CD4-positive, CD25-positive, alpha-beta regulatory T cell (primary cell): ENCODE results near the gene LZTS2. TPM values are rescaled to one million over a fixed set of nuclear protein-coding genes. Genes with fewer than 3 reads are reported as not detected.

Experiments used
- ATAC-seq, 2 donors: fragments of 150-1000 bp; cut with Tn5 transposase; one replicate each; pipeline ENCODE4 v1.10.0; 2021; ENCODE audit warnings: low read depth in 2 of 2, moderate number of reproducible peaks in 2 of 2, moderate library complexity in 1 of 2
- DNase-seq, 3 donors: peaks; one replicate each; pipeline versions ENCODE4 v3.0.0 to v3.0.0-alpha.2; 2012 to 2022; ENCODE audit warnings: mixed read lengths in 1 of 3
- H3K27ac ChIP-seq: one replicate; pipeline ENCODE4 v1.7.0; 2013; ENCODE audit warnings: mild to moderate bottlenecking, low read length; ENCODE audit not compliant: insufficient read depth, poor library complexity, severe bottlenecking
- H3K27me3 ChIP-seq: one replicate; pipeline ENCODE4 v1.7.0; 2013; ENCODE audit warnings: low read length; ENCODE audit not compliant: control insufficient read depth, insufficient read depth
- H3K36me3 ChIP-seq: one replicate; pipeline ENCODE4 v1.7.0; 2013; ENCODE audit warnings: mild to moderate bottlenecking, low read length, moderate library complexity; ENCODE audit not compliant: control insufficient read depth, insufficient read depth
- H3K4me1 ChIP-seq: 2 replicates; pipeline ENCODE4 v1.7.0; 2013; ENCODE audit warnings: mild to moderate bottlenecking, low read length; ENCODE audit not compliant: insufficient read depth, control insufficient read depth, poor library complexity, severe bottlenecking
- H3K4me3 ChIP-seq: one replicate; pipeline ENCODE4 v1.7.0; 2013; ENCODE audit warnings: low read depth, mild to moderate bottlenecking, low read length, moderate library complexity
- H3K9me3 ChIP-seq, 2 experiments: 1 replicate in 1 of 2; 2 replicates in 1 of 2; pipeline ENCODE4 v1.7.0; 2013; ENCODE audit warnings: low read length in 2 of 2, mild to moderate bottlenecking in 1 of 2, moderate library complexity in 1 of 2; ENCODE audit not compliant: control insufficient read depth in 2 of 2
- H3K27ac Mint-ChIP-seq, 3 donors: one replicate each; pipeline ENCODE4 v1.8.0; 2020 to 2022; ENCODE audit warnings: mild to moderate bottlenecking in 3 of 3, mixed read lengths in 3 of 3, moderate library complexity in 2 of 3
- H3K27me3 Mint-ChIP-seq: one replicate; pipeline ENCODE4 v1.8.0; 2022; ENCODE audit warnings: mild to moderate bottlenecking, mixed read lengths
- H3K36me3 Mint-ChIP-seq: one replicate; pipeline ENCODE4 v1.8.0; 2020; ENCODE audit warnings: mixed read lengths
- H3K4me1 Mint-ChIP-seq, 4 donors: one replicate each; pipeline ENCODE4 v1.8.0; 2020 to 2022; ENCODE audit warnings: mixed read lengths in 4 of 4, mild to moderate bottlenecking in 1 of 4
- H3K4me3 Mint-ChIP-seq, 4 donors: one replicate each; pipeline ENCODE4 v1.8.0; 2020 to 2022; ENCODE audit warnings: mild to moderate bottlenecking in 4 of 4, mixed read lengths in 4 of 4, moderate library complexity in 3 of 4
- H3K9me3 Mint-ChIP-seq, 7 donors: one replicate each; pipeline ENCODE4 v1.8.0; 2020 to 2022; ENCODE audit warnings: mixed read lengths in 7 of 7, mild to moderate bottlenecking in 3 of 7, moderate library complexity in 2 of 7
- polyA plus RNA-seq, 4 donors: library from polyadenylated mRNA; unstranded; fragments of 300-500 nt; fragmentation: Illumina TruSeq; gene quantifications; one replicate each; pipeline ENCODE4 v1.2.3, GENCODE V29; 2021
- total RNA-seq: library from RNA; stranded (reverse); gene quantifications from one replicate; pipeline ENCODE4 v1.2.3, GENCODE V29; 2022

LZTS2 gene
- total and polyA plus RNA-seq, 5 donors from 2014 or later, result 11.0 to 19.3 (median 13.2) TPM

- Histone ChIP-seq H3K27me3 (no peaks in the 10 kb centered on the region), H3K9me3 (no peaks in the 10 kb centered on the region), H3K4me1 (peaks cover 24% of the 10 kb centered on the region), H3K36me3 (peaks cover 10% of the 10 kb centered on the region), H3K27ac (no peak overlapping the region), H3K4me3 (no peak overlapping the region)
- Mint-ChIP-seq H3K9me3 (no peaks in the 10 kb centered on the region), H3K36me3 (peaks cover 4% of the 10 kb centered on the region), H3K27ac (no peak overlapping the region), H3K4me3 (peak overlapping the region in 1 of 4 donors; percentile 12), H3K27me3 (peaks cover 6% of the 10 kb centered on the region), H3K4me1 (peaks cover 5 to 20% (median 13%) of the 10 kb centered on the region in 4 donors)
- DNase-seq, result no peak
- no peak for ATAC-seq
Measured at GRCh38 chr10:101002456-101002855, 2.8 kb downstream of the LZTS2 start.

GRCh38 chr10:101003639-101004206 lies 4.1 kb downstream of the LZTS2 start:
- Histone ChIP-seq H3K36me3 (peaks cover 10% of the 10 kb centered on the region), H3K9me3 (no peaks in the 10 kb centered on the region), H3K4me1 (peaks cover 11% of the 10 kb centered on the region), H3K27ac (no peak overlapping the region), H3K4me3 (no peak overlapping the region), H3K27me3 (no peaks in the 10 kb centered on the region)
- Mint-ChIP-seq H3K9me3 (no peaks in the 10 kb centered on the region), H3K27me3 (peaks cover 6% of the 10 kb centered on the region), H3K27ac (no peak overlapping the region), H3K4me3 (no peak overlapping the region), H3K36me3 (peaks cover 4% of the 10 kb centered on the region), H3K4me1 (peaks cover 1 to 12% (median 7%) of the 10 kb centered on the region in 4 donors)
- DNase-seq (no peak), ATAC-seq (no peak)

- Mint-ChIP-seq H3K27me3 (peaks cover 6% of the 10 kb centered on the region), H3K4me1 (peaks cover 0 to 9% (median 6%) of the 10 kb centered on the region in 4 donors), H3K27ac (no peak overlapping the region), H3K4me3 (no peak overlapping the region), H3K36me3 (peaks cover 4% of the 10 kb centered on the region), H3K9me3 (no peaks in the 10 kb centered on the region)
- no peaks in the 10 kb centered on the region for H3K9me3 ChIP-seq
- H3K4me1 ChIP-seq, result peaks cover under 1% of the 10 kb centered on the region
- no peak for ATAC-seq
- H3K27ac ChIP-seq, result no peak overlapping the region
- H3K36me3 ChIP-seq, result peaks cover 10% of the 10 kb centered on the region
- no peak for DNase-seq
- H3K4me3 ChIP-seq, result no peak overlapping the region
- no peaks in the 10 kb centered on the region for H3K27me3 ChIP-seq
Measured at GRCh38 chr10:101005361-101005760, 5.8 kb downstream of the LZTS2 start.

- Histone ChIP-seq H3K36me3 (peaks cover 10% of the 10 kb centered on the region), H3K4me1 (no peaks in the 10 kb centered on the region), H3K4me3 (no peak overlapping the region), H3K27me3 (no peaks in the 10 kb centered on the region), H3K9me3 (no peaks in the 10 kb centered on the region), H3K27ac (no peak overlapping the region)
- peak overlapping the region in 1 of 3 donors; percentile 44 for H3K27ac Mint-ChIP-seq
- no peak overlapping the region for H3K4me3 Mint-ChIP-seq
- peaks cover 0 to 4% (median 3%) of the 10 kb centered on the region in 4 donors for H3K4me1 Mint-ChIP-seq
- peaks cover 4% of the 10 kb centered on the region for H3K36me3 Mint-ChIP-seq
- DNase-seq (no peak), ATAC-seq (no peak)
- peaks cover 3% of the 10 kb centered on the region for H3K27me3 Mint-ChIP-seq
- H3K9me3 Mint-ChIP-seq, result no peaks in the 10 kb centered on the region
Measured at GRCh38 chr10:101005869-101006567, 6.4 kb downstream of the LZTS2 start.

GRCh38 chr10:101006593-101007098 lies 7.0 kb downstream of the LZTS2 start:
- Mint-ChIP-seq H3K4me1 (no peaks in the 10 kb centered on the region), H3K27me3 (no peaks in the 10 kb centered on the region), H3K9me3 (no peaks in the 10 kb centered on the region), H3K4me3 (no peak overlapping the region), H3K36me3 (peaks cover 4% of the 10 kb centered on the region), H3K27ac (no peak overlapping the region)
- no peaks in the 10 kb centered on the region for H3K4me1 ChIP-seq
- H3K4me3 ChIP-seq, result no peak overlapping the region
- H3K27me3 ChIP-seq, result no peaks in the 10 kb centered on the region
- DNase-seq (no peak), ATAC-seq (no peak)
- no peak overlapping the region for H3K27ac ChIP-seq
- H3K9me3 ChIP-seq, result no peaks in the 10 kb centered on the region
- peaks cover 10% of the 10 kb centered on the region for H3K36me3 ChIP-seq

GRCh38 chr10:101007099-101007711 lies 7.6 kb downstream of the LZTS2 start:
- Histone ChIP-seq H3K27ac (no peak overlapping the region), H3K4me1 (no peaks in the 10 kb centered on the region), H3K36me3 (peaks cover 10% of the 10 kb centered on the region), H3K9me3 (no peaks in the 10 kb centered on the region), H3K4me3 (no peak overlapping the region), H3K27me3 (no peaks in the 10 kb centered on the region)
- Mint-ChIP-seq H3K9me3 (no peaks in the 10 kb centered on the region), H3K36me3 (peaks cover 4% of the 10 kb centered on the region), H3K27me3 (no peaks in the 10 kb centered on the region), H3K27ac (no peak overlapping the region), H3K4me3 (no peak overlapping the region), H3K4me1 (no peaks in the 10 kb centered on the region)
- ATAC-seq (no peak), DNase-seq (no peak)

- H3K27me3 Mint-ChIP-seq, result peaks cover 4% of the 10 kb centered on the region
- no peak overlapping the region for H3K27ac Mint-ChIP-seq
- H3K4me1 Mint-ChIP-seq, result peaks cover 3 to 8% (median 6%) of the 10 kb centered on the region in 4 donors
- H3K9me3 Mint-ChIP-seq, result no peaks in the 10 kb centered on the region
- no peak overlapping the region for H3K27ac ChIP-seq
- H3K9me3 ChIP-seq, result no peaks in the 10 kb centered on the region
- H3K36me3 ChIP-seq, result peaks cover 8% of the 10 kb centered on the region
- H3K4me3 Mint-ChIP-seq, result no peak overlapping the region
- DNase-seq (no peak), ATAC-seq (no peak)
- H3K4me3 ChIP-seq, result no peak overlapping the region
- peaks cover 6% of the 10 kb centered on the region for H3K4me1 ChIP-seq
- H3K27me3 ChIP-seq, result no peaks in the 10 kb centered on the region
- peaks cover 4% of the 10 kb centered on the region for H3K36me3 Mint-ChIP-seq
Measured at GRCh38 chr10:101007915-101008822, 8.6 kb downstream of the LZTS2 start.
